Stimulated activated naive B cell treated with anti-CD40 and anti-IgM and Interleukin-4, amounts not matched to agents 10 μg/mL and 1 μg/mL and 100 μg/mL, for 72 hours (primary cell): Measurements from ENCODE around the gene RESF1.

Source experiments
- ATAC-seq, 2 donors: fragments of 150-1000 bp; cut with Tn5 transposase; replicated peaks; 2 replicates each; pipeline ENCODE4 v1.10.0; 2021; ENCODE audit warnings: moderate library complexity in 1 of 2
- DNase-seq: peaks from one replicate; pipeline ENCODE4 v3.0.0; 2021
- H3K27ac Mint-ChIP-seq: one replicate; pipeline ENCODE4 v1.8.0; 2022; ENCODE audit warnings: mild to moderate bottlenecking, mixed read lengths
- H3K27me3 Mint-ChIP-seq, 2 donors: one replicate each; pipeline ENCODE4 v1.8.0; 2022; ENCODE audit warnings: mixed read lengths in 2 of 2
- H3K36me3 Mint-ChIP-seq, 2 donors: one replicate each; pipeline ENCODE4 v1.8.0; 2022; ENCODE audit warnings: mixed read lengths in 2 of 2, mild to moderate bottlenecking in 1 of 2
- H3K4me1 Mint-ChIP-seq, 2 donors: one replicate each; pipeline ENCODE4 v1.8.0; 2022; ENCODE audit warnings: mixed read lengths in 2 of 2, mild to moderate bottlenecking in 1 of 2
- H3K4me3 Mint-ChIP-seq, 2 donors: one replicate each; pipeline ENCODE4 v1.8.0; 2022; ENCODE audit warnings: mild to moderate bottlenecking in 2 of 2, mixed read lengths in 2 of 2, moderate library complexity in 1 of 2
- H3K9me3 Mint-ChIP-seq, 2 donors: one replicate each; pipeline ENCODE4 v1.8.0; 2022; ENCODE audit warnings: mixed read lengths in 2 of 2, mild to moderate bottlenecking in 1 of 2

The RESF1 gene

GRCh38 chr12:31967539-31967938, 8.3 kb downstream of the RESF1 start:
- Mint-ChIP-seq H3K27ac (peak overlapping the region; percentile 59), H3K4me3 (no peak overlapping the region), H3K36me3 (peaks cover 67 to 83% of the 10 kb centered on the region in 2 donors), H3K4me1 (peaks cover 43 to 68% of the 10 kb centered on the region in 2 donors), H3K9me3 (peaks cover 4 to 12% of the 10 kb centered on the region in 2 donors), H3K27me3 (no peaks in the 10 kb centered on the region)
- ATAC-seq (no peak), DNase-seq (no peak)

GRCh38 chr12:31970199-31970598, 11.0 kb downstream of the RESF1 start:
- Mint-ChIP-seq H3K4me3 (no peak overlapping the region), H3K27me3 (no peaks in the 10 kb centered on the region), H3K36me3 (peaks cover 71 to 84% of the 10 kb centered on the region in 2 donors), H3K4me1 (peaks cover 28 to 41% of the 10 kb centered on the region in 2 donors), H3K9me3 (peaks cover 0 to 5% of the 10 kb centered on the region in 2 donors), H3K27ac (no peak overlapping the region)
- no peak for DNase-seq
- no peak for ATAC-seq

GRCh38 chr12:31973818-31974217, 14.6 kb downstream of the RESF1 start:
- Mint-ChIP-seq H3K9me3 (peaks cover 0 to 4% of the 10 kb centered on the region in 2 donors), H3K27me3 (no peaks in the 10 kb centered on the region), H3K27ac (no peak overlapping the region), H3K4me3 (no peak overlapping the region), H3K4me1 (peaks cover 7 to 8% of the 10 kb centered on the region in 2 donors), H3K36me3 (peaks cover 79 to 81% of the 10 kb centered on the region in 2 donors)
- DNase-seq (no peak), ATAC-seq (no peak)

GRCh38 chr12:31974673-31975072, 15.5 kb downstream of the RESF1 start:
- Mint-ChIP-seq H3K4me1 (peaks cover 3 to 9% of the 10 kb centered on the region in 2 donors), H3K36me3 (peaks cover 82 to 83% of the 10 kb centered on the region in 2 donors), H3K27me3 (no peaks in the 10 kb centered on the region), H3K27ac (no peak overlapping the region), H3K9me3 (peaks cover 0 to 4% of the 10 kb centered on the region in 2 donors), H3K4me3 (no peak overlapping the region)
- ATAC-seq (no peak), DNase-seq (no peak)

GRCh38 chr12:31984806-31985591, 25.8 kb downstream of the RESF1 start:
- peaks cover 35 to 56% of the 10 kb centered on the region in 2 donors for H3K4me1 Mint-ChIP-seq
- peaks cover 25 to 28% of the 10 kb centered on the region in 2 donors for H3K9me3 Mint-ChIP-seq
- no peak overlapping the region for H3K4me3 Mint-ChIP-seq
- ATAC-seq (no peak), DNase-seq (no peak)
- no peaks in the 10 kb centered on the region for H3K27me3 Mint-ChIP-seq
- peaks cover 66 to 89% of the 10 kb centered on the region in 2 donors for H3K36me3 Mint-ChIP-seq
- peak overlapping the region; percentile 11 for H3K27ac Mint-ChIP-seq

GRCh38 chr12:31985832-31986231, 26.6 kb downstream of the RESF1 start:
- Mint-ChIP-seq H3K27ac (peak overlapping the region; percentile 42), H3K4me1 (peaks cover 41 to 65% of the 10 kb centered on the region in 2 donors), H3K9me3 (peaks cover 25 to 30% of the 10 kb centered on the region in 2 donors), H3K27me3 (no peaks in the 10 kb centered on the region), H3K4me3 (no peak overlapping the region), H3K36me3 (peaks cover 67 to 95% of the 10 kb centered on the region in 2 donors)
- DNase-seq (no peak), ATAC-seq (no peak)

- peak overlapping the region; percentile 15 to 36 for H3K4me3 Mint-ChIP-seq
- no peak for ATAC-seq
- peaks cover 35 to 60% of the 10 kb centered on the region in 2 donors for H3K4me1 Mint-ChIP-seq
- H3K27me3 Mint-ChIP-seq, result no peaks in the 10 kb centered on the region
- peaks cover 6 to 16% of the 10 kb centered on the region in 2 donors for H3K9me3 Mint-ChIP-seq
- H3K36me3 Mint-ChIP-seq, result peaks cover 50 to 73% of the 10 kb centered on the region in 2 donors
- no peak for DNase-seq
- H3K27ac Mint-ChIP-seq, result peak overlapping the region; percentile 14
Measured at GRCh38 chr12:31989571-31990362, 30.6 kb downstream of the RESF1 start.

- Mint-ChIP-seq H3K36me3 (peaks cover 45 to 62% of the 10 kb centered on the region in 2 donors), H3K27me3 (no peaks in the 10 kb centered on the region), H3K4me1 (peaks cover 25 to 46% of the 10 kb centered on the region in 2 donors), H3K9me3 (peaks cover 0 to 6% of the 10 kb centered on the region in 2 donors), H3K27ac (peak overlapping the region; percentile 92), H3K4me3 (peak overlapping the region in 1 of 2 donors; percentile 1)
- DNase-seq (no peak), ATAC-seq (peak; percentile 67 to 72)
Measured at GRCh38 chr12:31991146-31991545, 31.9 kb downstream of the RESF1 start.

- Mint-ChIP-seq H3K4me1 (peaks cover 19 to 40% of the 10 kb centered on the region in 2 donors), H3K27me3 (no peaks in the 10 kb centered on the region), H3K36me3 (peaks cover 39 to 55% of the 10 kb centered on the region in 2 donors), H3K9me3 (peaks cover 0 to 6% of the 10 kb centered on the region in 2 donors), H3K4me3 (no peak overlapping the region), H3K27ac (peak overlapping the region; percentile 33)
- ATAC-seq, result peak; percentile 77 to 82
- no peak for DNase-seq
Measured at GRCh38 chr12:31991815-31992214, 32.6 kb downstream of the RESF1 start.

- no peak for DNase-seq
- Mint-ChIP-seq H3K27ac (peak overlapping the region; percentile 47), H3K4me1 (peaks cover 0 to 2% of the 10 kb centered on the region in 2 donors), H3K4me3 (no peak overlapping the region), H3K9me3 (no peaks in the 10 kb centered on the region), H3K36me3 (peaks cover 30 to 42% of the 10 kb centered on the region in 2 donors), H3K27me3 (no peaks in the 10 kb centered on the region)
- ATAC-seq, result no peak
Measured at GRCh38 chr12:31999692-32000091, 40.5 kb downstream of the RESF1 start.

- no peak for DNase-seq
- peaks cover 0 to 2% of the 10 kb centered on the region in 2 donors for H3K4me1 Mint-ChIP-seq
Measured at GRCh38 chr12:32000373-32001005, 41.3 kb downstream of the RESF1 start.

GRCh38 chr12:32002848-32003493, 43.8 kb downstream of the RESF1 start:
- Mint-ChIP-seq H3K27ac (peak overlapping the region; percentile 7), H3K4me3 (no peak overlapping the region), H3K36me3 (peaks cover 26 to 35% of the 10 kb centered on the region in 2 donors), H3K4me1 (peaks cover 0 to 2% of the 10 kb centered on the region in 2 donors), H3K9me3 (no peaks in the 10 kb centered on the region), H3K27me3 (no peaks in the 10 kb centered on the region)
- ATAC-seq (peak; percentile 11 to 23), DNase-seq (no peak)

More at GRCh38 chr12:32000373-32001005, 41.3 kb downstream of the RESF1 start:
- Mint-ChIP-seq H3K36me3 (peaks cover 28 to 40% of the 10 kb centered on the region in 2 donors), H3K4me3 (no peak overlapping the region), H3K27ac (peak overlapping the region; percentile 14), H3K27me3 (no peaks in the 10 kb centered on the region), H3K9me3 (no peaks in the 10 kb centered on the region)
- ATAC-seq, result no peak

- Mint-ChIP-seq H3K9me3 (no peaks in the 10 kb centered on the region), H3K27ac (no peak overlapping the region)
Measured at GRCh38 chr12:32003654-32004053, 44.4 kb downstream of the RESF1 start.

More at GRCh38 chr12:32003654-32004053, 44.4 kb downstream of the RESF1 start:
- DNase-seq (no peak), ATAC-seq (no peak)
- Mint-ChIP-seq H3K36me3 (peaks cover 26 to 34% of the 10 kb centered on the region in 2 donors), H3K4me3 (no peak overlapping the region), H3K4me1 (peaks cover 0 to 2% of the 10 kb centered on the region in 2 donors), H3K27me3 (no peaks in the 10 kb centered on the region)
